HG03439 (cell line): ENCODE data around the gene KDM2B.

Experiments
- ATAC-seq: cut with Tn5 transposase; IDR thresholded peaks from one replicate; pipeline ENCODE4 v1.9.1; 2021; ENCODE audit warnings: mild to moderate bottlenecking, moderate library complexity; ENCODE audit not compliant: unreplicated experiment

The KDM2B gene

DNA sequence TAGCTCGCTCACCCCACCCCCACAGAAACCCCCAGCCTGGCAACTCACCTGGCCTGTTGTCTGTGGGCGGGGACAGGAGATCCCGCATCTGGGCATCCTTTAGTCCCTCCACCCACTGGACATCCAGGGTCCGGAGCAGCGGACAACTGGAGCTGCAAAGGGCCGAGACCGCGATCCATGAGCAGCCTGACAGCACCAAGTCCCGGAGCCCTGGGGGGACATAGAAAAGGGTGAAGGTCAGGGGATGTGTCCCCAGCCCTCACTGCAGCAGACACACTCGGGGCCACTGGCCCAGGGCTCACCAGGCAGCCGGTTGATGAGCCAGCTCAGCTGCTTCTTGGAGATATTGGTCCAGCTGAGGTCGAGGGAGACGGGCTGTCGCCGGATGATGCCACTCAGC is 140.1 kb downstream of the KDM2B start:
- ATAC-seq, result no peak

DNA sequence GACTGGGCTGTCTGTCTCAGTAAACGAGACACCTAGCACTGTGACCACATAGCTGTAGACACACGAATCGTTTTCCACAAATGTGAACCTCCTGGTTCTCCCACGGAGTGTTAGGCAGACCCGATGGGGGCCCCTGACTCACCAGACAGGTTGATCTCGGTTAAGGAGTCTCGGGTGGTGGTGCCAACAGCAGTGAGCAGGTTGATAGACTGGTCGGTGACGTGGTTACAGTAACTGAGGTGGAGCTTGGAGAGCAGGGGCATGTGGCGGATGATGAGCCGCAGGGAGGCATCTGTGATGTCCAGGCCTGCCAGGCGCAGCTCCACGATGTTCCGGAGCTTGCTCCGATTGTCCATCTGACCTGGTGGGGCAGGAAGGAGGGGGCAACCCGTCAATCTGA is 141.1 kb downstream of the KDM2B start:
- no peak for ATAC-seq

DNA sequence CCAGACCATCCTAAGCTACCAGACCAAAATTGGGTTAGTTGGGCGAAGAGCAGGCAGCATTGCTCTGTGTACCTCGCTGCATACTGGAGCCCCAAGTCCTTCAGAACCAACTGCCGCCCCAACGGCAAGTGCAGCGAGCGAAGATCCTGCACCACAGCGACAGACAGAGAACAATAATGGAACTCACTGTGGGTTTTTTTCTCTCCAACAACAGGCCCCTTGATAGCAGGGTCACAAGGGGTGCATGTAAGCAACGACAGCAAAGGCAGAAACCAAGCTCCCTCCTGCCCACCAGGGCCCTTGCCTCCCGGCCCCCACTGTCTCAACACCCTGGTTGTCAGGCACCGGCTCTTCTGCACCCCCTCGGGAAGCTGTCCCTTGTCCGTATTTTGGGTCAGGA is 141.9 kb downstream of the KDM2B start:
- ATAC-seq, result no peak

DNA sequence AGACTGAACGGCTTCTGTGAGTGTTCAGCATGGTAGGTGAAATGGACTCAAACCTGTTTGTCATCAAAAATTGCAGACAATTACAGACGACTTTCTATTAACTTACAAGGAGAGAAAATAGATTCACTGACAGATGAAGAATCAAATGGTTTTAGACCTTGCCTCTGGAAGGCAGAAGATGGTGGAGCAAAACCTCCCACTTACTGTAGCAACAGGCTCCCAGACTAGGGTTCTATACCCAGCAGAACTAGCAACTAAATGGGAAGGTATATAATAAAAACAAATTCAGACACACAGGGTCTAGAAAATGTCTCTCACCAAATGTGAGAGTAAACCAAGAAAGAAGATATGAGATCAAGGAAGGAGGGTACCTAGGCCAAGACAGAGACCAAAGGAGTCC is 144.1 kb downstream of the KDM2B start:
- no peak for ATAC-seq

DNA sequence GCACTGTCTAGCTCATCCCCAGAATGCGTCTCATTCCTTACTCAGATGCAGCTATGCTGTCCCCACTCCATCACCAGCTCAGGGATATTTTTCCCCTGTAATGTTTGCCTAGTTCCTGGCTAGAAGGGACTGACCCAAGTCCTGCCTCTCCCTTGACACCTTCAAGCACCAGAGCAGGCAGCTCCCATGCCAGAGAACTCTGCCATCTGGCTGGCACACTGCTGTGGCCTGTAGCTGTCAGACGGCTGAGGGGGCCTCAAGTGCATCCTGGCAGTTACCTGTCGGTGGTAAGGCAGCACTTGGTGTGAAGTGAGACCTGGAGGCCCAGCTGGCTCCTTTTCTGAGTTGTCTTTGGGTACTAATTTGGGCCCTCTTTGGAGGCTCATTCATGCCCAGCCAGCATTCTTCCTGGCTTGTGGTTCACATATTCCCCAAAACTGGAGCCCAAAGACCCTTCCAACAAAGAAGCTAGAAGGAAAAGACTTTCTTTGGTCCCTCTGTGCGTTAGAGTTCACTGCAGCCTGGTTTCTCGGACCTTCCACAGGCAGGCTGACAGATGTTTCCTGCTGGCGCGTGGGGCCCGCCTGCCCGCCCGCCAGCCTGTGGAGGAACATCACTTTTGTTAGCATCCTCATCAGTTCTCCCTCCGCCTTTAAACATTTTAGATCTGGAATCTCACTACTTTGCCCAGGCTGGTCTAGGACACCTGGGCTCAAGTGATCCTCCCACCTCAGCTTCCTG is 147.9 kb downstream of the KDM2B start:
- ATAC-seq, result no peak

DNA sequence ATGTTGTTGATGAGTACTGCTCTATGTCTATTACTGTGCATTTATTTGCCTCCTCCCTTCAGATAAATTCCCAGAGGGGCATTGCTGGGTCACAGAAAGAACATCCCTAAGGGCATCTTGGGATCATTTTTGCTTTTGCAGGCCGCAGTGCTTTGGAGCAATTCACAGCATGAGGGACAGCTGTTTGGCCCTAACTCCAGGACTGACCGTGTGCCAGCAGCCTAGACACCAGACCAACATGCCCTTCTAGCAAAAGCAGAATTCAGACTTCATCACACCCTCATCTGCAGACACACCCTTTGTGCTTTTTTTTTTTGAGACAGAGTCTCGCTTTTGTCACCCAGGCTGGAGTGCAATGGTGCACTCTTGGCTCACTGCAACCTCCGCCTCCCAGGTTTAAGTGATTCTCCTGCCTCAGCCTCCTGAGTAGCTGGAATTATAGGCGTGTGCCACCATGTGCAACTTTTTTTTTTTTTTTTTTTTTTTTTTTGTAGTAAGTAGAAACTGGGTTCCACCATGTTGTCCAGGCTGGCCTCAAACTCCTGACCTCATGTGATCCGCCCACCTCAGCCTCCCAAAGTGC is 149.9 kb downstream of the KDM2B start:
- no peak for ATAC-seq

DNA sequence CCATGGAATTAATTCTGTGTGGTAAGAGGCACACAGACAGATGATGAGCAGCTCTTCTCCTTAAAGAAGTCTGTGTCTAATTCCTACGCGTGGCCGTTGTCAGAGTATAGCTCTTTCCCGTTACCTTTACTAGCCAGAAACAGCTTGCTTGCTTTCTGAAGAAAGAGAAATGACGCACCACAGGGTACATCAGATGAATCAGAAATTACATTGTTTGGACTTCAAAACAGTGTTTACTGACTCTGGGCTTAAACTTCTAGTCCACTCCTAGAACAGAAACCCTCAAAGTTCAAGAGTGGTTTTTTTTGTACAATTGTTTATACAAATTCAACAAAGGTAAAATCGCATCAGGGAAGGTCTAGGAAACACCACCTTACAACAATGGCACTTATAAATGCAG is 151.9 kb downstream of the KDM2B start:
- no peak for ATAC-seq

DNA sequence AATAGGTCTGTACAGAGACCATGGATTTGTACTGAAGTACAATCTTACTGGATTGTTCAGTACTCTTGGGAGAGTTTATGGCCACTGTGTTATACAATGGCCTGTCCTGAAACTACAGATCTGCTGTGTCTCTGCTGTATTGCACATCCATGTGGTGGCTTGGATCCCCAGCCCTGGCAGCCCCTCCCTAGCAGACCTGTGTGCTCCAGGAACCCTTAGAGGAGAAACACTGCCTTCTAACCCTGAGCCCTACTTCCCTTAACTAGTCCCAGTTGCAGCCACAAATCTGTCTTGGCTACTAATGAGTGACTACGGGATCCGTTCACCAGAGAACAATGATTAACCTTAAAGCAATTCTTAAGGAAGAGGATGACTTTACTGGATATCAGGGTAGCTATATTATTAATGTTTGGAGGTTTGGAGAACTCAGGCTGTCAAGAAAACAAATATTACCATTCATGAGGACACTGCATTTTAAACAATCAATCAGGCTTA is 153.2 kb downstream of the KDM2B start:
- ATAC-seq, result no peak

DNA sequence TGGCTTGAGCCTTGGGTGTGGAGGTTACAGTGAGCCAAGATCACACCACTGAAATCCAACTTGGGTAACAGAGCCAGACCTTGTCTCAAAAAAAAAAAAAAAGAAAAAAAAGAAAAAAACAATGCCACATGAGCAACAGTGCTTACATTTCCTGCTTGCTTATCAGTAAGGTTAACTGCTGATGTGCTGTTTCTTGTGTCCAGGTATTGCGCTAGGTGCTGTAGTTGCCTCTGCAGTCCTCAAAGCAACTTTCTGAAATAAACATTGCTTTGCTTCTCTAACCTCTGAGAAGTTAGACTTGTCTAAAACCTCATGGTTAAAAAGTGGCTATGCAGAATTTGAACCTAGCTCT is 156.2 kb downstream of the KDM2B start:
- no peak for ATAC-seq

DNA sequence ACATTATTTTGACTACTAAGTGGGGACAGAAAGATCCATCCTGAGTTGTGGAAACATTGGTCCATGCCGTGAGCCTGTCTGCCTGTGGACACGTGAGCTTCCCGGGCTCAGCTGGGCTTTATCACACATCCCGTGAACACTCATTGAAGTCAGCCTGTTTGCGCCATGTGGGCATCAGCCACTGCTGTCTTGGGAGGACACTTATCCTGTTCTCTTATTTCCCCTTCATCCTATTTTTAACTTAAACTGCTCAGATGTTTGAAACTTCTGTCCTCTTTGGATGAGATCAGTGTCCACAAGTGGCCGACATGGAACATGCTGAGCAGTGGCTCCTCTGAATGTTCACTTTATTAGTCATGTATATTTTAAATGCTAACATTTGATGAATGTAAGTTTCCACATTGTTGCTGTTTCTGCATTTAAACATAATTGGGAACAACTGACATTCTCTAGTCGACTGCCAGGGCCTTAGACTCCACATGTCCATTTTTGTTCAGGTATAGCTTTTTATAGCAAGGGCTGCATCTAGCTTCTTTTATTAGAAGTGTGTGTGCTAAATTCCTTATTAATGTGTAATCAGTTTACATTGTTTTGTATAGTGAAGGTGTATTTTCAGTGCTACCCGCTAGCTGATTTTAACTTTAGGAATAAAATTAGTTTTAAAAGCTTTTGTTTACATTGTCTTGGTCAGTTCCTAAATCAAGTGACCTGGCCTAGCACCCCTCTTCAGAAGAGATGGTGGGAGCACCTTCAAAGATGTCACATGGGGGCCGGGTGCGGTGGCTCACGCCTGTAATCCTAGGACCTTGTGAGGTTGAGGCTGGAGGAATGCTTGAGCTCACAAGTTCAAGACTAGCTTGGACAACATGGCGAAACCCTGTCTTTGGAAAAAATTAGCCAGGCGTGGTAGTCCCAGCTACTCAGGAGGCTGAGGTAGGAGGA is 156.9 kb downstream of the KDM2B start:
- ATAC-seq, result no peak

DNA sequence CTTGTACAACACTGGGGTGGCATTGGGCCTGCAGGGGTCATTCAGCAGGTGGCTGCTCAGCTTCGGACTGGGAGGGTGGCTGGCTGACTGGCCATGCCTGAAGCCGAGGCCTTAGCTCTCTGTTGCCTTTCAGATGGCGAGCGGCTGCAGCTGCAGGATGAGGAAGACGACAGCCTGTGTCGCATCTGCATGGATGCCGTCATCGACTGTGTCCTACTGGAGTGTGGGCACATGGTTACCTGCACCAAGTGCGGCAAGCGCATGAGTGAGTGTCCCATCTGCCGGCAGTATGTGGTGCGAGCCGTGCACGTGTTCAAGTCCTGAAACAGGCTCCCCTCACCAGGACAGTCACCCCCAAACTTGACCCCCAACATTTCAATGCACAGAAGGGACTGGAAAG is 157.6 kb downstream of the KDM2B start:
- no peak for ATAC-seq

DNA sequence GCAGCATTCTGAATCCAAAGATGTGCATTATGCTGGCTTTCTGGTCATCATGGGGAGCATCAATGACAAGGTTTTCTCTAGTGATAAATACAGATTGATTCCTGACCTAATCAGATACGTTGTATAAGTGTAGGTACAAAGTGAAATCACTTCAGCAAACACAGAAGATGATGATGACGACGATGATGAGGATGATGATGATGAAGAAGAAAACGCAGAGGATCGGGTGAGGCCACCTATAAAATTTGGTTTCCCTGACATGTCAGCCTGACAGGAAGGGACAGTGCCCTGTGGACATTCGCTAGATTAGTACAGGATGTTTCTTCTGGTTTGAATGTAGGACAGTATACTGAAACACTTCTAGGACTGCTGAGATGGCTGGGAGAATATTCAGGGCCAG is 160.7 kb downstream of the KDM2B start:
- ATAC-seq, result no peak

DNA sequence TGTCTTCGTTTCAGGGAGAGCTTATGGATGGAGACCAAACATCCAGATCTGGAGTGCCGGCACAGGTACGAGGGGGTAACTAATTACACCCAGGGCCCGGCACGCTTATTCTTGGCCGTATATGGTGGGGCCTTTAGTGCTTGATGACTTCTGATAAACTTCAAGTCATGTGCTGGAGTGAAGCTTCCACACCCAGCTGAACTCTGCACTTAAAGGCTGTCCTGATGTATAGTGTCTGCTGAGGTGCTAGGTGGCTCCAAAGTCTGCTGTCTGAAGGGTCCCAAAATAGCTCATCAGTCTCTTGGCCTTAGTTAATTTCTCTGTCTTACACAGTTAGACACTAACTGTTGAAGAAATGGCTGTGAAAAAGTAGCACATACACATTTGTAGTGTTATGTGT is 163.0 kb downstream of the KDM2B start:
- no peak for ATAC-seq

DNA sequence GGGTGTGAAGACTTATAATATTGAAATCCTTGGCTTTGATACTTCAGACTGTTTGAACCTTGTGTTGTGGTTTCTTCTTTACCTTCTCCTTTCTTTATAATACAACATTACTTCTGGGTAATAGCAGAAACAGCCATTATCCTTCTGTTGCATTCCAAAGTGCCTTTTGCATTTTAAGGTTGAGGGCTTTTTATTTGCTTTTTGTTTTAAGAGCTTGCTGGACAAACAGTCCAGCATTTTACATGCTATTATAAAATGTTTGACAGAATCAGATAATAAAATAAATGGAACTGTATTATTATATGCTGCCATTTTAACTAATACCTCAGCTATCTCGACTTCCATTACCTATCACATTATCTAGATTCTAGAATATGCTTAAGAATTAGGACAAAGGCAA is 166.9 kb downstream of the KDM2B start:
- no peak for ATAC-seq

DNA sequence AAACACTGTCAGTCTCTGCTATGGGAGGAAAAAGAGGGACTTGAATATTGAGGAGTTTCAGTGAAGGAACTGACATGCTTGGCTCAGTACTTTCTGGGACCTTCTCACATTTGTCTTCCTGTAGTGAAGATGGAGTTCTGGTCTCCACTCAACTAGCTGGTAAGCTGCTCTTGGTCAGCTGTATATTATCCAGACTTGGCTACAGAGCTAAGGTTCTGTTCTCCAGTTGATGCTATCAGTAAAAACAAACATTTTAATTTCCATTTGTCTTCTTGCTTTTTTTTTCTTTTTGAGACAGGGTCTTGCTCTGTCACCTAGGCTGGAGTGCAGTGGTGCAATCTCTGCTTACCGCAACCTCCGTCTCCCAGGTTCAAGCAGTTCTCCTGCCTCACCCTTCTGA is 175.6 kb downstream of the KDM2B start:
- ATAC-seq, result no peak

DNA sequence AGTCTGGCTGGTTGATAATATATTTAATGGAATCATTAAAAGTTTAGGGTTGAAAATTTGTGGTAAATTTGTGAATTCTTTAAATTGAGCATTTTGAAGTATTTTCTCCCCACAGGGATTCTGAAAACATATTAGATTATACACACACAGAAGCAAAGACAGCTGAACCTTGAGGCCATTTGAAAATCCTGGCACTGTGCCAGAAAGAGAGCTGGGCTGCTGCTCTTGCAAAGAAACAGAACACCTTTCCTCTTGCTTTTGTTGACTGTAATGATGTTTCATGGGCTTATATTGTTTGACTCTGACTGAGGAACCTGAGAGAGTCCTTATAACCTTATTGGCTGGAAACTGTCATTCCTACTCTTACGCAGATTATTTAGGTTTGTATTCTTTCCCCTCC is 176.1 kb downstream of the KDM2B start:
- no peak for ATAC-seq

DNA sequence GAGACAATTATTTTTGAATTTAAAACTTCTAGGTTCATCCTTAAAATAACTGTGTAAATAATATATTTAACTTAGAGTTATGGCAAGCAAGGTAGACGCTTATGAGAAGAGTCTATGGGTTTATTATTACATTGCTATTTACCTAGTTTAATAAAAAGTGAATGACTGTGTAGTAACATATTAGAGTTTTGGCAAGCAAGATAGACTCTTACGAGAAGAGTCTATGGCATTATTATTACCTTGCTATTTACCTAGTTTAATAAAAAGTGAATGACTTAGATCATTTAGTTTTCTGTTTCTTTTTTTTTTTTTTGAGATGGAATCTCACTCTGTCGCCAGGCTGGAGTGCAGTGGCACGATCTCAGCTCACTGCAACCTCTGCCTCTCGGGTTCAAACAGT is 177.1 kb downstream of the KDM2B start:
- ATAC-seq, result no peak

DNA sequence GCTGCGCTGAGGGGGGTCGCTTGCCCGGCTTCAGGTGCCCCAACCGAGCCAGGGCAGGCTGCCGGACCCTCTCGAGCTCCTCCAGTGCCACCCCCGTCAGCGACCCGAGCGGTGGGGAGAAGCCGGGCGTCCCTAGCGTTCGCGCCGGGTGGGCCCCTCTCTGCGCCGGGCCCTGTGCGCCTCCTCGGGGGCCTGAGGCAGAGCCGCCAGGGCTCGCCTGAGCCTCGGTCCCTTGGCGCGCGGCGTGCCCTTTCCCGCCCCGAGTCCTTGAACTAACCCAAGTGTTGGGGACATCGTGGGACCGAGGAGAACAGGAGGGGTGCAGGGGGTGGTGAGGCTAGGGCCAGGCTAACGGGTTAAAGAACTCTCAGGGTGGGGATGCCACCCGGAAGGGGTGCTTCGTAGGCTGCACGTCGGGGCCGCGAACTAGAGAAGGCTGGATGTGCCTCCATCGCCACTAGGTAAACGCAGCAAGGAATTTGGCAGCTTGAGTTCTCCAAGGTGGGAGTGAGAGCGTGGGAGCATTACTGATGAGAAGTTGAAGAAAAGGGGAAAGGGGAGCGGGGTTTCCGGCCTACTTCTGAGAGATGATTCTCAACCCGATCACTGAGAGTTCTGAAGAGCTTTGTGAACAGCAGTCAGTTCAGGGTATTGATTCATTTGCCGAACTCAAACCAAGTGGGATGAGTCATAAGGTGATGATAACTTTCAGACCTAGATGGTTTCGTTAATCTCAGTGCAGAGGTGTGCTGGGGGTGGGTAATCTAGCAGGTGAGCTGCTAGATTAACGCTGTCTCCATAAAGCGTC is 180.3 kb downstream of the KDM2B start:
- peak; percentile 33 for ATAC-seq

DNA sequence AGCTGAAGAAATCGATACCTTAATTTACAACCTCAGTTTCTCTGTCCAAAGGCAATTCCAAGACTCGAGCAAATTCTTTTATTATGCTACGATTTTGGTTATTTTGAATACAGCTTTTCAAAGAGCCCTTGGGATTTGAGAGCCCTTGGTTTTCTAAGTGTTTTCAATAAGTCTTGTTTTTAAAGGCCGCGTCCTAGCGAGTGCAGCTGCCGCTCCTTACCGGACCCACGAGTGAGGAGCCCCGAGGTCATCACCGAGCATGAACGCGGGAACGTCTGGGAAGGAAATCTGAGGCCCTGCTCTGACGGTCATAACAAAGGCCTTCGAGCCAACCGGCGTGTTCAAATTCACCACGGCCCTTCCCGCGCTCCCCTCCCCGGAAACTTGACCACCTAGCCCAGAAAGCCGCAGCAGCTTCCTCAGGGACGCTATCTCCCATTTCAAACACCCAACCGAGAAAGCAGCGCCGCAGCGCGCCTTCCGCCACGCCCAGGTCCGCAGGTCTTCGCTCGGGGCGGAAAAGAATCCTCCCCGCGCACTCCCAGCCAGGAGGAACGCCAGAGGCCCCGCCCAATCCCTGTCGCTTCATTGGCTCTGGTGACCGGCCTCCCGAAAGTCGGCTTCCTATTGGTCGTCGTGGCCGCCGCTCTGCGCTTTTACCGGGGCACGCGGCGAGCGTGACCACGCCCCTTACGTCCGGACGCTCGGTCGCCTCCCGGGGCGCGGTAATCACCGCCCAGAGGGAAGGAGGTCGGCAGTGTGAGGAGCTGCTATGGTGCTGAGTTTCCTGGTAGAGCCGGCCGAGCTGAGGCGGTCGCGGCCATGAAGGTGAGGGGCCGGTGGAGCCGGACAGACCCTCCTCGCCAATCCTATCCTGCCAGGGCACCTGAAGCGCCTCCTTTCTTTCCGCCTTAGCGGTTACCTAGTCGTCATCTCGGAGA is 181.2 kb downstream of the KDM2B start, which contains the start of gene RNF34:
TSS of gene RNF34 (plus strand) at position 728 of the 941 bp plus-strand sequence. CDS start at position 823, 95 bp downstream.
- peak; percentile 94 for ATAC-seq

DNA sequence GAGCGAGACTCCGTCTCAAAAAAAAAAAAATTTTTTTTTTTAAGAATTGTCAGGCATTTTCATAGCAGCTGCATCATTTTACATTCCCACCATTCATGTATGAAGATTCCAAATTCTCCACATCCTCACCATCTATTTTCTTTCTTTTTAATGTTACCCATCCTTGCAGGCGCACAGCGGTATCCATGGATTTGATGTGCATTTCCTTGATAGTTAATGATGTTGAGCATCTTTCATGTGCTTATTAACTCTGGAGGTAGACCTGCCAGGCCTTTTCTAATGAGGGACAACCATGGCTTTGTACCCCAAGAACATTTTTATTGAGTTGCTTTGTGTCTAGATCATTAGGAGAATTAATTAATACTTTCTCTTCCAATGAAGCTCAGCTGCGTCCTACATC is 182.5 kb downstream of the KDM2B start:
- no peak for ATAC-seq
